ENCODE results near the gene WWOX. TPM values are rescaled to one million over a fixed set of nuclear protein-coding genes. Genes with fewer than 3 reads are reported as not detected.

The WWOX gene
- total RNA-seq, 1 donor from 2014 or later, result 28.2 TPM

DNA sequence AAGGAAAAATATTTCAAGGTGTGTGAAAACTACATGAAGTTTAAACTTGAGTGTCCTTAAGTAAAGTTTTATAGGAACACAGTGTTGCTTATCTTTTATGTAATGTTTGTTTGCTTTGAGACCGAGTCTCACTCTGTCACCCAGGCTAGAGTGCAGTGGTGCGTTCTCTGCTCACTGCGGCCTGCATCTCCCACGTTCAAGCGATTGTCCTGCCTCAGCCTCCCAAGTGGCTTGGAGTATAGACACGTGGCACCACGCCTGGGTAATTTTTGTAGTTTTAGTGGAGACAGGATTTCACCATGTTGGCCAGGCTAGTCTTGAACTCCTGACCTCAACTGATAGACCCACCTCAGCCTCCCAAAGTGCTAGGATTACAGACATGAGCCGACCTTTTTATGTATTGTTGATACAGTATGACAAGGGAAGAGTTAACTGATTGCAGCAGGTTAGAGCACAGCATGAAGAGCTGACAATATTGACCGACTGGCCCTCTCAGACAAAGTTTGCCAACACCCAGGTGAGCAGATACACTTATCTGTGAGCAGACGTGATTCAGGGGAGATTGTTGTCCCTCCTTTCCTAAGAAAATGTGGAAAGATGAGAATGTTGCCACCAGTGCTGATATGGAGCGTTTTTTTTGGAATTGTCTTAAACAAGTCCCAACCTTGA is 373.7 kb downstream of the WWOX start:
- Mint-ChIP-seq H3K27ac (no peak overlapping the region), H3K4me3 (no peak overlapping the region), H3K36me3 (peaks cover 4% of the 10 kb centered on the region), H3K27me3 (no peaks in the 10 kb centered on the region), H3K4me1 (ENCODE audit: unreplicated experiment) (no peaks in the 10 kb centered on the region), H3K9me3 (peaks cover 6% of the 10 kb centered on the region)
- no peak for TF ChIP-seq CTCF (conservative IDR thresholded peaks at IDR 0.05)
- no peak for DNase-seq (ENCODE audit: extremely low spot score, unreplicated experiment)

DNA sequence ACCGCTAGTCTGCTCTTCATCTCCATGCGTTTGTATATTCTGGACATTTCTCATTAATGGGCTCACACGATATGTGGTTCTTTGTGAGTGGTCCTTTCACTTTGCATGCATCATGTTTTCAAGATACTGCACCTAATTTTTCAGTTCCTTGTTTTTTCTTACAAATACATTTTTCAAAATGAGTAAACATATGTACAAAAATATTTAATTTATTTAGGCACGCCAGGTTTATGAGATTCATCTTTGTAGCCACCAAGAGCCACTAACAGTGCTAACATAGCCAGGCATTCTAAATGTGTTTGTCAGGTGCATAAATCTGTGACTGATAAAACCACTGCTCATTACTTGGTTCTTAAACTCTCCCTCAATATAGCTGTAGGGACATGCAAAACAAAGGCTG is 375.3 kb downstream of the WWOX start:
- H3K4me3 Mint-ChIP-seq, result no peak overlapping the region
- peaks cover 6% of the 10 kb centered on the region for H3K9me3 Mint-ChIP-seq
- H3K27me3 Mint-ChIP-seq, result no peaks in the 10 kb centered on the region
- no peak for DNase-seq (ENCODE audit: extremely low spot score, unreplicated experiment)
- no peak overlapping the region for H3K27ac Mint-ChIP-seq
- no peaks in the 10 kb centered on the region for H3K4me1 Mint-ChIP-seq (ENCODE audit: unreplicated experiment)
- peaks cover 4% of the 10 kb centered on the region for H3K36me3 Mint-ChIP-seq
- TF ChIP-seq CTCF (conservative IDR thresholded peaks at IDR 0.05), result no peak

DNA sequence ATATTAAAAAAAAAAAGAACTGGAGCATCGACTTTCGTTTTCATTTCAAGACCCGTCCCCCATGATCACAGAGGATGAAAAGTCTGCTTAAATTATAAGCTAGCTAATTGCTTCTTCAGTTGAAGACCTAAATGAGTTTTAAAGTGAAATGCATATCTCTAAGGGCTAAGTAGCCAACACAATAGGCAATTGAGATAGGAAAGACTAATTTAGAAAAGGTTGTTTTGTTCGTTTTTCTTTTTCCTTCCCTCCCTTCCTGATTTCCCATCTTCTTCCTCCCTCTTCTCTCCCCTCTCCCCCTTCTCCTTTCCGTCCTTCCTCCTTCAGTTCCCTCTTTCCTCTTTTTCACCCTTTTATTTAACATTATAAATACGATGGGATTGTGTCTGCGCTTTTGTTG is 377.2 kb downstream of the WWOX start:
- Mint-ChIP-seq H3K4me3 (no peak overlapping the region), H3K36me3 (no peaks in the 10 kb centered on the region), H3K27me3 (no peaks in the 10 kb centered on the region), H3K9me3 (no peaks in the 10 kb centered on the region), H3K27ac (no peak overlapping the region), H3K4me1 (ENCODE audit: unreplicated experiment) (no peaks in the 10 kb centered on the region)
- no peak for DNase-seq (ENCODE audit: extremely low spot score, unreplicated experiment)
- no peak for TF ChIP-seq CTCF (conservative IDR thresholded peaks at IDR 0.05)

DNA sequence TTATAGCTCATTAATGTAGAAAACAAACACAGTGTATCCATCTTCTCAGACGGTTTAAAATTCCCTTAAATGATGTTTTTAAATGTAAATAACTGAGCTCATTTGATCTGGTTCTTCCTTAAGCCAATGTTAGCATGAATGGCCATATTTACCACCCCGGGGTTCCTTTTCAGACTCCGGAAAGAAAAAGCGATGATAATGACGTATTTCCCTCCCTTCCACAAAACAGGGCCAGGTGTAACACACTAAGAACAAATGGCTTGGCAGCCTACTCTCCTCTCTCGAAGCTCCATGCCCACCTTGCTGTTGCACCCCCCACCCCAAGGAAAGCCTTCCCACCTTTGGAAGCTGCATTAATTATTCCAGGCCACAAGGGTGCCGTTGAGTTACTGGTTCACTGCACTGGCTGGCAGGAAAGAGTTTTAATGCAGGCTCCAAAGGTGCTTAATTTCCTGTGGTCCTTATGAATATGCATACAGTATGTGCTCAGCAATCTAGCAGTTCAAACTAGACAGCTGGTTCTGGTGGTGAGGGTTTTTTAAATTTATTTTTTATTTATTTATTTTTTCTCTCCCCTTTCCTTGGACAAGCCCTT is 378.9 kb downstream of the WWOX start:
- Mint-ChIP-seq H3K36me3 (no peaks in the 10 kb centered on the region), H3K4me1 (ENCODE audit: unreplicated experiment) (no peaks in the 10 kb centered on the region), H3K9me3 (no peaks in the 10 kb centered on the region), H3K27ac (no peak overlapping the region), H3K4me3 (no peak overlapping the region), H3K27me3 (no peaks in the 10 kb centered on the region)
- TF ChIP-seq CTCF (conservative IDR thresholded peaks at IDR 0.05), result peak; percentile 26
- no peak for DNase-seq (ENCODE audit: extremely low spot score, unreplicated experiment)

DNA sequence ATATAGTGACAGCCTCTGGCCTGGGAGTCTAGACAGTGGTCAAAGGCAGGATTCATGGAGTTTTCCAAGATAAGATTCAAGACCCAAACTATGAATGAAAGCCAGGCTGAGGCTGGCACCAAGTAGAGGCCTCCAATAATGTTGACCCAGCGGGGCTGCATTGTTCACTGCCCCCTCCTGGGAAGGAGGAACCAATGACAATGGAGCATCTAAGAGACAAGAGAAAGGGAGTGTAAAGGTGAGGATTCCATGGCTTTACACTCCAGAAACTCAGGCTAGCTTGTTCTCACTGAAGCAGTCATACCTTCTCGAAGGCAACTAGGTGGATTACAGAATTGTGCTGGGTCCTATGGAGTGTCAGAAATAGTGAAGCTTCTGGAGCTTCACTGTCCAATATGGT is 380.3 kb downstream of the WWOX start:
- no peak for DNase-seq (ENCODE audit: extremely low spot score, unreplicated experiment)
- H3K4me3 Mint-ChIP-seq, result no peak overlapping the region
- no peaks in the 10 kb centered on the region for H3K36me3 Mint-ChIP-seq
- H3K27me3 Mint-ChIP-seq, result no peaks in the 10 kb centered on the region
- H3K9me3 Mint-ChIP-seq, result no peaks in the 10 kb centered on the region
- H3K4me1 Mint-ChIP-seq (ENCODE audit: unreplicated experiment), result peaks cover 6% of the 10 kb centered on the region
- H3K27ac Mint-ChIP-seq, result no peak overlapping the region
- no peak for TF ChIP-seq CTCF (conservative IDR thresholded peaks at IDR 0.05)
